ENCODE data around the gene PLA2G4E.

Gene PLA2G4E

DNA sequence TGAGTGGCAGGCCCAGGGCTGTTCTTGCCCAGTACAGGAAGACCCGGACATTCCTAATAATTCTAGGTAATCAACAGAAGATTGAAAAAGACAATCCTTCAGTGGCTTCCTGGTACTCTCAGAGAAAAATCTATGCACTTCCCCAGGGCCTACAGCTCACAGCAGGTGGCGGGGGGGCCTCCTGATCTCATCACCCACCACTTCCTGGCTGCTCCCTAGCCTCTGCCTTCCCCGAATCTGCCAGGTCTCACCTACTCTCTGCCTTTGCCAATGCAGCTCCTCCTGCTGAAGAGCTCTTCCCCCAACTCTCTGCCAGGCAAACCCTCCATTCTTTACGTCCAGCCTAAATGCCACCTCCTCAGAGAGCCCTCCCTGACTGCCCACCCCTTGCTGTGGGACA is 86.0 kb downstream of the PLA2G4E start:
- intact Hi-C loops (cut with DNase I) = no loop called here

GRCh38 chr15:41933771-41934170 is 87.1 kb downstream of the PLA2G4E start:
- intact Hi-C loops (cut with DNase I) = no loop called here
- DNase-seq = no peak

More for the DNA sequence above, 86.0 kb downstream of the PLA2G4E start:
- no peak for DNase-seq

GRCh38 chr15:41933326-41933725 is 87.5 kb downstream of the PLA2G4E start:
- intact Hi-C loops (cut with DNase I) = no loop called here
- DNase-seq = no peak

DNA sequence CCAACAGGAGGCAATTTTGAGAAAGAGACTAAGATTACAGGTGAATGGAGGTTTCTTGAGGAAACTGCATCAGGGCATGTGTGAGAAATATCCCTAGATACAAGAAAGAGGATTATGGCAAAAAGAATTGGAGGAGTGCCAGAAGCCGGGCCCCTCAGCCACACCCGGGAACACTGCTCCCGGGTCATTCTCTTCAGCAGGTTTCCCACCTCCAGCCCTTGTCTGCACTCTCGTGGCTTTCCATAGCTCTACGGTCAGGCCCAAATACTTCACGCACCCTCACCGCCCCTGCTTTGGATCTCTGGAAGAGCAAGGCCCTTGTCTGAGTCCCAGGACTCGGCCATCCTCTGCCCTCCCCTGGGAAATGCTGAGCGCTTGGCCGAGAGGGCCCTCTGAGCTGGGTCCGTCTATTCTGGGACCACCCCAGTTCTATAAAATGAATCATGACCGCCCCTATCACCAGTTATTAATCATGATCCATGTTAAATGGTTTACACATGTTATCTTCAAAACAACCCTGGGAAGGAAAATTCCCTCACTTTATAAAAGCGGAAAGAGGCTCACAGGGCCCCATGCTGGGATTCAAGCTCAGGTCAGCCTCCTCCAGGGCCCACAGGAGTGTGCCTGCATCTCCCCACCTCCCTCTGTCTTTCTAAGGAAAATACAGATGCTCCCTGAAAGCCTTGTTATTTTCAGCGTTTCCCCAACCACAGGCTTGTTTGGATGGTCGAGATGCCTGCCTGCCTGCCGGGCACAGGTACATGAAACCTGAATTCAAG is 88.1 kb downstream of the PLA2G4E start:
- intact Hi-C loops (cut with DNase I) = no loop called here
- DNase-seq = no peak

- no peak for DNase-seq
- intact Hi-C loops (cut with DNase I) = no loop called here
These were observed 88.7 kb downstream of the PLA2G4E start for GRCh38 chr15:41932101-41932500.
